ENCODE measurements around the gene SEMA4B.
"Not testable (repeated sequence)": the region's sequence is repeated elsewhere in the genome, so short reads cannot be mapped to it uniquely, and the experiment has no call there.

Gene SEMA4B

DNA sequence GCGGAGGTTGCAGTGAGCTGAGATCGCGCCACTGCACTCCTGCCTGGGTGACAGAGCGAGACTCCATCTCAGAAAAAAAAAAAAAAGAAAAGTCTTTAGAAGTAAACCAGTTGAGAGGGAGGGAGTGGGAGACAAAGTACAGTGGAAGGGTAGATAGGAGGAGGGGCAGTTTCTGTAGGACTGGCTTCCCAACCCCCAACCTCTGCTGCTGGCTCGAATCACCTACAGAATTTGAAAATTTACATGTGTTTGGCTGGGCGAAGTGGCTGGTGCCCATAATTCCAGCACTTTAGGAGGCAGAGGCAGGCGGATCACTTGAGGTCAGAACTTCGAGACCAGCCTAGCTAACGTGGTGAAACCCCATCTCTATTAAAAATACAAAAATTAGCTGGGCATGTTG is 24.1 kb upstream of the SEMA4B start:
- intact Hi-C loops (cut with DNase I), result no loop called here

DNA sequence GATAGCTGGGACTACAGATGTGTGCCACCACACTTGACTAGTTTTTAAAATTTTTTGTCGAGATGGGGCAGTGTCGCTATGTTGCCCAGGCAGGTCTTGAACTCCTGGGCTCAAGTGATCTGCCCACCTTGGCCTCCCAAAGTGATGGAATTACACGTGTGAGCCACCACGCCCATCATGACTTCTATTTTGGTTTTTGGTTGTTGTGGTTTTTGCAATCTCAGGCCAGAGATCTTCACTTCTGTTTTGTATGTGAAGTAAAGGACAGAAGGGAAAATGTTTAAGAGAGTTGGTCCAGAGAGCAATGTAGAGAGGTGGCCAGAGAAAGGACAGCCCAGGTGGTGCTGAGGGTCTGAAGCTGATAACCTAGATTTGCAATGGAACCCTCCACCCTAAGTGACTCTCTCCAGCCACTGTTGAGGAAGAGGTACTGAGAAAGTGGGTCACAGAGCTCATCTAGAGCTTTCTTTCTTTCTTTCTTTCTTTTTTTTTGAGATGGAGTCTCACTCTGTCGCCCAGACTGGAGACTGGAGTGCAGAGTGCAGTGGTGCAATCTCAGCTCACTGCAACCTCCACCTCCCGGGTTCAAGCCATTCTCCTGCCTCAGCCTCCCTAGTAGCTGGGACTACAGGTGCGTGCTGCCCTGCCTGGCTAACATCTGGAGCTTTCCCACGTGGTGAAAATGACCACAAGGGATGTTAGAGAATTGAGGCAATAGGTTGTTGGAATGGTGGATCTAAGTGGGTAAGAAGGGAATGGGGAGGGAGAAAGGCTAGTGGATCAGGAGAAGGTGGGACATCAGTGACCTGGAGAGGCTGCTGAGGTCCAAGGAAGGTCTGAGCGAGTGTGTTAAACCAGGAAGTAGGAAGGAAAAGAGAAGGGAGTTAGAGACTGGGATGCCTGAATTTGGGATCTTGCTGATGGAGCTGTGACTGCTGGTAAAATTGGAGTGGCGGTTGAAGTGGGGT is 22.4 kb upstream of the SEMA4B start:
- DNase-seq, result no peak
- intact Hi-C loops (cut with DNase I), result no loop called here

More for the DNA sequence above, 24.1 kb upstream of the SEMA4B start:
- DNase-seq, result no peak

DNA sequence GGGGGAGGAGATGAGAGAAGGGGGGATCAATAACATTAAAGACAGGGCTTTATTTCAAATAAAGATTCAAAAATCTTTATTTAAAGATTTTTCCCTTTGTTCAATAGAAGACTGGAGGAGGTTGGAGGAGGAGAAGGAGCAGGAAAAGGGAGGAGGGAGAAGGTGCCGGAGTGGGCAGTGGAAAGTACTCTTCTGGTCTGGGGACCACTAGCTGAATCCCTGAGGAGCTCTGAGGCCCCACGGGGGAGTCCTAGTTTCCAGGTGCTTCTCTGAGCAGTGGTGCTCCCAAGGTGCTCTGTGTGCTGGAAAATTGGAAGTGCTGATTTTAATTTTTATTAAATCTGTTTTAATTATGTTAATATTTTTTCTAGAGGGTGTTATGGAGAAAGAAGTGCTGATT is 19.4 kb upstream of the SEMA4B start:
- intact Hi-C loops (cut with DNase I), result no loop called here
- no peak for DNase-seq

DNA sequence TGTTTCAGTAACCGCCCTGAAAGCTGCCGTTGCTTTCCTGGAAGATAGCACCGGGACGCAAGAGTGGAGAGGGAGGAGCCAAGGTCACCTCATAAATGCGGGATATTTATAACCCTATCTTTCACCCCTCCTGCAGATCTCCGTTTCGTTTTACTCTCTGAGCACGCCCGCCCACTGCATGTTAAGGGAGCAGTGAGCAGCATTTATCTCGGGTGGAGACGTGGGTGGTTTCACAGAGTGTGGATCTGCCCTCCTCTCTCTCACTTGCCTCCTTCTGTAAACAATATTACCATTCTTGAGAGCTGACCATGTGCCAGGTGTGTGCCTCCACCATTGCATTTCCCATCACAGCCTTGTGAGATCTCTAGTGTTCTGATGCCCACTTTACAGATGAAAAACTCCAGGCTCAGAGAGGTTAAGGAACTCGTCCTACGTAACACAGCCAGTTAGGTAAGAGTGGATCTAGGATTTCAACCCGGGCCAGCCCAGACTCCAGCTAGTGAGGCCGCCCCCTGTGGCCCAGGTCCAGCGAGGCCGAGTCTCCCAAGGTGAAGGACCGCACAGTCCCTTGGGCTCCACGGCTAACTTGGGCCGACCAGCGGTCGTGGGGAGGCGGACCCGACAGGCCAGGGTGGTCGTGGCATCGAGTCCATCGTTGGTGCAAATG is 16.9 kb upstream of the SEMA4B start:
- DNase-seq, result peak in 41 of 42 donors; percentile 36 to 91 (median 68)
- intact Hi-C loops (cut with DNase I), result no loop called here

DNA sequence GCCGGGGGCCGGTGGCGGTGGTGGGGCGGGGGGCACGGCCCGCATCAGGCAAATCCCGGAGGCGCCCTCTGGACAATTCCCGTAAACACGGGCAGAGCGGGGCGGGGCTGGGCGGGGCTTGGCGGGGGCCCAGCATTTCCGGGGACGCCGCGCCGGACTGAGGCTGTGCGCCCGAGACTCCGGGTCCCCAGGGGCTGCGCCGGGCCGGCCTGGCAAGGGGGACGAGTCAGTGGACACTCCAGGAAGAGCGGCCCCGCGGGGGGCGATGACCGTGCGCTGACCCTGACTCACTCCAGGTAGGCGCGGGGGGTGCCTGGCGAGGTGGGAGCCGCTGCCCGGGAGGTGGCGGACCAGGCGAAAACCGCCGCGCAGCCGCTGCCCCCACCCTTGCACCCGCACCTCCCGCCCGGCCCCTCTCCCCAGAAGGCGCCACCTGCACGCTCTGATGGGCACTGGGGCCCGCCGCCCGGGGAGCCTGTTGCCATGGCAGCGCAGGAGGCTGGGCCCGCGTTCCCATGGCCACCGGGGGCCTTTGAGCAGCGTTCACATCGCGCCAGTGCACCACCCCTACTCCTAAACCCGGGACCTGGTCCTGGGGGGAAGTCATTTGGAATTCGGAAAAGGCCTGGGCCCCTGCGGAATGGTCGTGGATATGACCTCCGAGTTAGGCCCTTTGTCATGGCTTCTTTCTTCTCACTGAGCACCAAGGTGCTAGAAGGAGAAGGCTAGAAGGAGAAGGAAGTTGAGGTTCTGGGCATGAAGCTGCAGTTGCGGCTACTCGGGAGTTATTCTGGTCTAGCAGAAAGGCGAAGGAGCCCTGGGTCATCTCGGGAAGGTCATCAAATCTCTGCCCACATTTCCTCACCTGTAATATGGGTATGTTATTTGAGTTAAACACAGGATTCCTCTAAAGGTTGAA is 16.1 kb upstream of the SEMA4B start:
- intact Hi-C loops (cut with DNase I), result no loop called here
- DNase-seq, result peak; percentile 57 to 93 (median 83)

DNA sequence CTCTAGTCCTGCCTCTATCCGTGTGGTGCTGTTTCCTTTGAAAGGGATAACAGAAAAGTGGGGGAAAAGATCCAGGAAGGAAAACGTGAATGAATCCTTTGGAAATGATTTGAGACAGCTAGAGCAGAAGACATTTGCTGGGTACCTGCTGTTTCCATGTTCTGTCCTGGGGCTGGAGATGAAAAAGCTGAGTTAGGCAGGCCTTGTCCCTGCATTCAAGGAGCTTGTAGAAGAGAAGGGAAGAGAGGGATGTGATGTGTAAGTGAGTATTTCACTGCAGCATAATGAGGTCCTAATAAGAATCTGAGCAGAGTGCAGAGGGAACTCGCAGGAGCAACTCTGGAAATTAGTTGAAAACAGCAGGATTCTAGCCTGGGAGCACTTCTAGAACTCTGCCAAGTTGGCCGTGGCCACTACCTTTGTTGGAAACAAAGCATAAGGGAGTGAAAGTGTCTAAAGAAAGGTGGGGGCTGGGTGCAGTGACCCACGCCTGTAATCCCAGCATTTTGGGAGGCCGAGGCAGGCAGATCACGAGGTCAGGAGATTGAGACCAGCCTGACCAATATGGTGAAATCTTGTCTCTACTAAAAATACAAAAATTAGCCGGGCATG is 13.8 kb upstream of the SEMA4B start:
- intact Hi-C loops (cut with DNase I), result no loop called here
- no peak for DNase-seq

DNA sequence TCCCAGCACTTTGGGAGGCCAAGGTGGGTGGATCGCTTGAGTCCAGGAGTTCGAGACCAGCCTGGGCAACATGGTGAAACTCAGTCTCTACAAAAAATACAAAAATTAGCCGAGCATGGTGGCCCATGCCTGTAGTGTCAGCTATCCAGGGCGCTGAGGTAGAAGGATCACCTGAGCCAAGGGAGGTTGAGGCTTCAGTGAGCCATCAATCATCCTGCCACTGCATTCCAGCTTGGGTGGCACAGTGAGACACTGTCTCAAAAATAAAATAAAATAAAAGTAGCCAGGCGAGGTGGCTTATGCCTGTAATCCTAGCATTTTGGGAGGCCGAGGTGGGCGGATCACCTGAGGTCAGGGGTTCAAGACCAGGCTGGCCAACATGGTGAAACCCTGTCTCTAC is 13.1 kb upstream of the SEMA4B start:
- intact Hi-C loops (cut with DNase I); DNase-seq: not testable (repeated sequence)

DNA sequence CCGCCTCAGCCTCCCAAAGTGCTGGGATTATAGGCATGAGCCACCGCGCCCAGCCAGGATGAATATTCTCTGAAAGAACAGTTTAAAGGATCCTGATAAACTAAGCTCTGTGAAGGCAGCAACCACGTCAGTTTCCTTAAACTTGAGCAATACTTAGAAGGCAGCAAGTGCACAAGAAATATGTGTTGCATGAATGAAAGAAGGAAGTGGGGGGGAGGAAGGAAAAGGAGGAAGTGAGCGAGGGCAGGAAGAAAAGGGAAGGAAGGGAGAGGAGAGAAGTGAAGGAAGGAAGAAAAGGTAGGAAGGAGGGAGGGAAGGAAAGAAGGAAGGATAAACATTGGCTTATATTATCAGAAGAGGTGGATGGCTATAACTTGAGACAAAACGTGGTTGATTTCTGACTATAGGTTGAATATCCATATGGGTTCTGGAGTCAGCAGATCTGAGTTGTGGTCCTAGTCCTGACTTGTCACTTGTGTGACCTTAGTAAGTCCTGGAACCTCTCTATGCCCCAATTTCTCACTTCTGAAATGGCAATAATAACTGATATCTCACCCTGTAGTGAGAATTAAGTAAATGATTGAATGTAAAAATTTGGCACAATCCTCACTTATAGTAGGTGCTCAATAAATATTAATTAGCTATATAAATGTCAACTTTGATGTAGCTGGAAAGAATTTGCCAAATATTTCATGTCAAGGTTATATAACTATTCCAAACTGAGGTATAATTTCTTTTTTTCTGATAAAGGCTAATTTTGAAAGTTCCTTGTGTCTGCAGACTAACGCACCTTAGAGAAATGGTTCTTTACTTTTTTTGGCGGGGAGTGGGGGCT is 12.0 kb upstream of the SEMA4B start:
- DNase-seq, result peak in 1 of 42 donors; percentile 35

DNA sequence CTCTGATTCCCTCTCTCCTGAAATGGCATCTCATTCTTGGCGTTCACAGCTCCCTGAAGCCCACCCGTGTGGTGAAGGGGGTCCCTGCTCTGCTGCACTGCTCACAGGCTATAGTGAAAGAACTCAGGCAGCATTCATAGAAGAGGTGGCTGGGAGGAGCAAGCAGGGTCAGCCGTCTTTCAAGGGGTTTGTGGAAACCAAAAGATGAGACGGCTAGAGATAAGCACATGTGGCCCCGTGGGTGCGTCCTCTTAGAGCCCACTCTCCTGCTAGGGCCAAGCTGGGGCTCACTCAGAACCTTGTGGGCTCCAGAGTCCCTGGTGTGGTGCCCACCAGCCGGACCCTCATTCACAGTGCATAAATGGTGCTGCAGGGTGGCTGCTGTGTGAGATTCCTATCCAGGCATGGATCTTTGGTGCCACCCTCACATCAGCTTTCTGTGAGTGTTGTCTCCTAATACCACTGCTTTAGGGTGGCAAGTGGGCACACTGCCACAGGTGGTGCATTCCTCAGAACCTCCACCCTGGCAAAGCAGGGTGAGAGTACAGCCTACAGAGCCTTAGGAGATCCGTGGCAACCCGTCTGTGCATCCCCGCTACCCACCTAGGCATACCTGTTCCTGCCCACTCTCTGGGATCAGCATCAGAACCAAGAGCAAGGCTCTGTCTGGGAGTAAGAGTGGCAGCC is 11.2 kb upstream of the SEMA4B start:
- DNase-seq, result no peak
- intact Hi-C loops (cut with DNase I), result no loop called here

More for the DNA sequence above, 12.0 kb upstream of the SEMA4B start:
- intact Hi-C loops (cut with DNase I), result no loop called here

DNA sequence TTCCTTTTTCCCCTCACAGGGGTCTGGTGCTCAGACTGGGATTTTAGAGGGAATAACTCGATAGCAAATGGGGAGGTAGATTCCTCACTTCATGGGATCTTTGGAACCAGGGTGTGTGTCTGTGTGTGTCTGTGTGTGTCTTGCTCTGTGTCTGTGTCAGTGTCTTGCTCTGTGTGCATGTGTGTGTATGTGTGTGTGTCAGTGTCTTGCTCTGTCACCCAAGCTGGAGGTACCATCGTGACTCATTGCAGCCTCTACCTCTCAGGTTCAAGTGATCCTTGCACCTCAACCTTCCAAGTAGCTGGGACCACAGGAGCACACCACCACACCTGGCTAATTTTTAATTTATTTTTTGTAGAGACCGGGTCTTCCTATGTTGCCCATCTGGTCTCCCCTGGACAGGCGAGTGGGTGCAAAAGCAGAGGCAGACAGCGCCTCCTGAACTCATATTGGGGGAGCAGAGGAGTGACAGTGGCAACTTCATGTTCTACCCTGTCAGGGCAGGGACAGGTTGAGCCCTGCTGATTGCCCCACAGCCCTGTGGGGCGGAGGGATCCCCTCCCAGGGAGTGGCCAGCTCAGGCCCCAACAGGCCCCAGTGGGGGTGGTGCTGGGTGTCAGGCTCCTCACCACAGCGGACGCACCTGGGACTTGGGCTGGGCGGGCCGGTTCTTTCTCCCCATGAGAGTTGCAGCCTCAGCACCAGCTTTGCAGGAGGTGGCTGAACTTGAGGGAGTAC is 10.4 kb upstream of the SEMA4B start:
- intact Hi-C loops (cut with DNase I), result no loop called here
- no peak for DNase-seq

DNA sequence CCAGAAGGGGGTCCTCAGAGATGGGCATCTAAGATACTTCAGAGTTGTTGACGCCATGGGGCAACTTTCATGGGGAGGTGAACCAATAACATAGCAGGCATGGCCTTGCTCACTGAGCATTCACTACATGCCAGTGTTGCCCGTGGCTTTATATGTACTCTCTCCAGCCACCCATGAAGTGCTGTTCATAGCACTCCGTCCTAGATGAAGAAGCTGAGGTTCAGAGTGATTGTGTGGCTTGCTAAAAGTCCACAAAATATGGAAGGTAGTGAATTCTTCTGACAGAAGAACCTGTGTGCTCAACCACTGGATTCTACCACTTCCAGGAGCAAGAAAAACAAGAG is 9.8 kb upstream of the SEMA4B start:
- intact Hi-C loops (cut with DNase I), result no loop called here
- DNase-seq, result no peak

DNA sequence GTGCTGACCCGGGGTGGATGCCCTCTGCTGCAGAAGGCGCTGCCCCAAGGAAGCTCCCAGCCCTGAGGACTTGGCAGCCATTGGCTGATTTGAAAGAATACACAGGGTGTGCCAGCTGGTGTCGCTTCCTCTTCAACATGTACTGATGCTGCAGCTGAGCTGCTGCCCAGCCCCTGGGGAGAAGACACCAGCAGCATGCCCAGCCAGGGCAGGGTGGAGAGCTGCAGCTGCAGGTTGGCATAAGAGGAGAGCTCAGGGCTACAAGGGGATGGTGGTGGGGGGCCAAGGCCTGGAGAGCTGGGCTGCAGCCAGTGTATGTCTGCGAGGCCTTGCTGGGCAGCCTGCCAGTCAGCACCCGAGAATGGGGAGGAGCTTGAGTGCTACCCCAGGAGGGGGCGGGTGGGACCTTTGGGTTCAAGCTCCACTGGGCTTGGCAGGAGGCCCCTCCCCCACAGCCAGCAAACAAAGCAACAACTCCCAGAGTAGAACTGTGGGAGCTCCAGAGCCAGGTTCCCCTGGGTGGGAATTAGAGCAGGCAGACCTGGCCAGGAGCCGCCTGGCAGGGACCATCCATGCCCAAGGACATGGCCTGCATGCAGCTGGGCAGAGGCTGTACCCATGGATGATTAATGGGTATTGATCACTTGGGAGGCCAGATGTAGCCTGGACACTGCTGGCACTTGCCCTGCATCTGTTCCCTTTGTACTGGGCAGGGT is 9.2 kb upstream of the SEMA4B start:
- intact Hi-C loops (cut with DNase I), result no loop called here
- peak; percentile 65 to 94 (median 82) for DNase-seq

DNA sequence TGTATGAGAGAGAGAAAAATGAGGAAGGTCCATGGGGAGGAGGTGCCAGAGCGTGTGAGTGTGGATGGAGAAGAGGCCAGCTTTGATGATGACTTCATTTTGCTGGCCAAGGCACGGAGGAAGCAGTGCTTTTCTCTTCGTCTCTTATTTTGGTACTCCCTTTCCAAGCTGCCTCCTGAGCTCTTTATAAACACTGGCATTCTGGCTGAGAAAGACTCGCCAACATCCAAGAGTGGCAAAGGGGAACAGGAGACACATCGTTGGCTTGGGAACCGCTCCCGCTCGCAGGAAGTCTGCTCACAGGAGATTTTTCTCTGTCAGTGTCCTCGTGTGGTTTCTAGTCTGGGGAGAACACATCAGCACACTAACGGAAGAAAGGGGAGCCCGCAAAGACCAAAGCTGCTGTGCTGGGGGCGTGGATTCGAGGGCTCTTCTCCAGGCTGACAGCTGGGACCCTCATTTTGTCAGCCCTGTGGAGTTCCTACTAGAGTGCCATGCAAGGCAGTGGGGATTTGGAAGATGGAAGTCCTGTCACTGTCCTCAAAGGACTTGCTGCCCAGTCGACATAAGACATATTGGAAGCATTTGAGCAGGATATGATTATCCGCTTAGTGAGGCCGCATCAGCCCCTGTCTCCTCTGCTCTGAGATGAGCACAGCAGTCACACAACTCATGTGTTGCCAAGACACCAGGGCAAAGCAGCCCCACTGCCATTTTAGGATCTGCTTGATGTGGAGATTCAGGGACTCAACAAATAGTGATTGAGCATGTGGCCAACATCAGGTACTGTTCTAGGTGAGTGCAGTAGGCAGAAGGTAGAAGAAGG is 8.0 kb upstream of the SEMA4B start:
- DNase-seq, result peak in 12 of 42 donors; percentile 23 to 68 (median 48)
- intact Hi-C loops (cut with DNase I), result no loop called here

DNA sequence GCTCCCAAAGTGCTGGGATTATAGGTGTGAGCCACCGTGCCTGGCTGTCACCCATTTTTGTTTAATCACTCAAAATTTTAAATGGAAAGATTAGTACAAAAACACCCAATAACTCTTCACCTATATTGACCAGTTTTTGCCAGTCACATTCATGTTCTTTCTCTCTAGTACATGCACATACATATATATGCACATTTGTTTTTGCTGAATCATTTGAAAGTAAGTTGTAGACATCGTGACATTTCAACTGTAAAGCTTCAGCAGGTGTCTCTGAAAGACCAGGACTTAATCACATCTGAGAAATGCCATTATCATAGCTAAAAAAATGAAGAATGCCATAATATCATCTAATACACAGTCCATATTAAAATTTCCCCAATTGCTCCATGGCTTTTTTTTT is 6.5 kb upstream of the SEMA4B start:
- DNase-seq, result no peak
- intact Hi-C loops (cut with DNase I), result no loop called here

DNA sequence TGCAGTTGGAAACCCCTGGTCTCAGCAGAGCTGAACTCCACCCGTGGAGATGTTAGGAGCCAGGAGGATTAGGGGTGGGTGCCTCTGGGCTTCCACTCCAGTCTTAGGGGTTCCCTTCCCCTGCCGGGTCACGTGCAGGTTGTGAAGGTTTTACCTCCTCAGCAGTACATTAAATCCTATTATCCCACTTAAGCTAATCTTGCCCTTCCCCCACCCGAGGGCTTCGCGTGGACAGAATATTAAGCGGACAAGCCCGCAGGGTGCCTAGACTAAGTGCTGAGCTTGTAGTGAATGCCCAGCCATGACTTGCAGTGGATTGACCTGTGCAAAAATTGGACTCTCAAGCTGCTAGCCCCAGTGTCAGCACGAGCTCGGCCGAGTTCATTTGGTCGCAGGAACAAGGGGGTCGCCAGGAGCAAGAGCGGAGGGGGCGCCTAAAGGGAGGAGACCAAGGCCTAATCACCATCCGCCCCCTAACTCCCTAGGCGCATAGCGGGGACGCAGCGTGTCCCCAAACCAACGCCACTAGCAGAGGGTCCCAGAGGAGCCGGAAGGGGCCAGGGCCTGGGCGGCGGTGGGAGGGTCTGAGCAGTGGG is 498 bp upstream of the SEMA4B start:
- DNase-seq, result peak in 7 of 42 donors; percentile 23 to 65 (median 42)
- intact Hi-C loops (cut with DNase I), result no loop called here

Measured in head of caudate nucleus (tissue), 42 donors.